GM23338 (cell line): ENCODE data around the gene CD7. TPM values are rescaled to one million over a fixed set of nuclear protein-coding genes. Genes with fewer than 3 reads are reported as not detected.

ENCODE experiments used
- ATAC-seq: fragments of 200-7000 bp; cut with Tn5 transposase; 3 replicates; pipeline ENCODE4 v1.9.1; 2020
- DNase-seq: peaks from one replicate; pipeline ENCODE4 v3.0.0-alpha.2; 2015; ENCODE audit warnings: low spot score
- H2AFZ ChIP-seq: fragments of 200-600 bp; sonication (generic); 2 replicates; pipeline ENCODE4 v1.8.0; 2016; ENCODE audit warnings: antibody characterized with exemption, mild to moderate bottlenecking, moderate library complexity
- H3F3A ChIP-seq: fragments of 200-600 bp; sonication (generic); replicated peaks from 2 replicates; pipeline ENCODE4 v1.8.0; 2017; ENCODE audit warnings: antibody characterized with exemption, mixed run types, low read depth
- H3K27ac ChIP-seq: fragments of 200-600 bp; sonication (generic); 2 replicates; pipeline ENCODE4 v1.6.1; 2016; ENCODE audit warnings: low read depth
- H3K27me3 ChIP-seq: fragments of 200-600 bp; sonication (generic); 2 replicates; pipeline ENCODE4 v1.8.0; 2016; ENCODE audit warnings: mild to moderate bottlenecking, mixed run types, moderate library complexity; ENCODE audit not compliant: insufficient read depth
- H3K36me3 ChIP-seq: fragments of 200-600 bp; sonication (generic); 2 replicates; pipeline ENCODE4 v1.8.0; 2016; ENCODE audit warnings: mild to moderate bottlenecking; ENCODE audit not compliant: insufficient read depth
- H3K4me1 ChIP-seq: fragments of 200-600 bp; sonication (generic); 2 replicates; pipeline ENCODE4 v1.8.0; 2016; ENCODE audit warnings: mild to moderate bottlenecking, moderate library complexity; ENCODE audit not compliant: insufficient read depth
- H3K4me2 ChIP-seq: fragments of 200-600 bp; sonication (generic); 2 replicates; pipeline ENCODE4 v1.7.1; 2017; ENCODE audit warnings: mixed run types
- H3K4me3 ChIP-seq: fragments of 200-600 bp; sonication (generic); 2 replicates; pipeline ENCODE4 v1.6.1; 2016; ENCODE audit warnings: mixed run types
- H3K79me2 ChIP-seq: fragments of 200-600 bp; sonication (generic); replicated peaks from 2 replicates; pipeline ENCODE4 v1.8.0; 2017; ENCODE audit warnings: mild to moderate bottlenecking; ENCODE audit not compliant: insufficient read depth
- H3K9me2 ChIP-seq: fragments of 200-600 bp; sonication (generic); 2 replicates; pipeline ENCODE4 v1.8.0; 2017; ENCODE audit not compliant: insufficient read depth
- H4K20me1 ChIP-seq: fragments of 200-600 bp; sonication (generic); replicated peaks from 2 replicates; pipeline ENCODE4 v1.8.0; 2017; ENCODE audit warnings: mild to moderate bottlenecking; ENCODE audit not compliant: insufficient read depth
- H3K27ac Mint-ChIP-seq: 2 replicates; pipeline ENCODE4 v1.8.0; 2020; ENCODE audit warnings: inconsistent platforms, mild to moderate bottlenecking, moderate library complexity, mixed read lengths
- H3K27me3 Mint-ChIP-seq: 3 replicates; pipeline ENCODE4 v1.8.0; 2022; ENCODE audit warnings: low read depth, mild to moderate bottlenecking, moderate library complexity, mixed read lengths, inconsistent platforms; ENCODE audit not compliant: insufficient read depth, poor library complexity
- H3K36me3 Mint-ChIP-seq: 3 replicates; pipeline ENCODE4 v1.8.0; 2021; ENCODE audit warnings: low read depth, mild to moderate bottlenecking, inconsistent platforms, moderate library complexity, mixed read lengths
- H3K4me1 Mint-ChIP-seq: 3 replicates; pipeline ENCODE4 v1.8.0; 2020; ENCODE audit warnings: mild to moderate bottlenecking, inconsistent platforms, mixed read lengths
- H3K4me3 Mint-ChIP-seq: 3 replicates; pipeline ENCODE4 v1.8.0; 2021; ENCODE audit warnings: moderate library complexity, mild to moderate bottlenecking, inconsistent platforms, mixed read lengths
- H3K9me3 Mint-ChIP-seq: 3 replicates; pipeline ENCODE4 v1.8.0; 2020; ENCODE audit warnings: moderate library complexity, mild to moderate bottlenecking, inconsistent platforms, mixed read lengths
- CREB1 ChIP-seq: fragments of 250-450 bp; sonication (Bioruptor Pico); IDR thresholded peaks from 2 replicates; pipeline ENCODE4 v1.5.0; 2020; ENCODE audit warnings: low read depth, mild to moderate bottlenecking, moderate library complexity
- EZH2 ChIP-seq: fragments of 200-600 bp; sonication (generic); IDR thresholded peaks from one replicate; pipeline ENCODE4 v1.8.0; 2017; ENCODE audit warnings: antibody characterized with exemption, mild to moderate bottlenecking, low read depth; ENCODE audit not compliant: unreplicated experiment
- EZH2phosphoT487 ChIP-seq: fragments of 200-600 bp; sonication (generic); IDR thresholded peaks from one replicate; pipeline ENCODE4 v1.8.1; 2018; ENCODE audit warnings: antibody characterized with exemption; ENCODE audit not compliant: unreplicated experiment
- JUNB ChIP-seq: IDR thresholded peaks from one replicate; pipeline ENCODE4 v1.6.1; 2016; ENCODE audit warnings: antibody characterized with exemption; ENCODE audit not compliant: unreplicated experiment
- ZNF114 ChIP-seq: fragments of 250-450 bp; sonication (Bioruptor Pico); IDR thresholded peaks from 2 replicates; pipeline ENCODE4 v1.5.0; 2020; ENCODE audit warnings: mild to moderate bottlenecking, moderate library complexity
- ZNF331 ChIP-seq: fragments of 250-450 bp; sonication (Bioruptor Pico); IDR thresholded peaks from 2 replicates; pipeline ENCODE4 v1.5.0; 2020; ENCODE audit warnings: low read depth, mild to moderate bottlenecking, moderate library complexity
- polyA plus RNA-seq: library from polyadenylated mRNA; unstranded; fragments of >200 nt; fragmentation: Nextera tagmentation; extraction: Ambion mirVana; gene quantifications from 2 replicates; pipeline ENCODE4 v1.2.1, GENCODE V29; 2016
- total RNA-seq: library from RNA; depleted of rRNA; stranded (reverse); fragments of >200 nt; shearing (Covaris generic); gene quantifications from 2 replicates; pipeline ENCODE4 v1.2.3, GENCODE V29; 2014
- TF ChIP-seq, protein P1 (sequence below): IDR thresholded peaks from one replicate; pipeline ENCODE4 v1.6.1; 2018; ENCODE audit warnings: antibody characterized with exemption; ENCODE audit not compliant: unreplicated experiment
- TF ChIP-seq, protein P2 (sequence below), 2 experiments: fragments of 200-600 bp in 1 of 2; sonication (generic) in 1 of 2; conservative IDR thresholded peaks; 2 replicates each; pipeline versions ENCODE4 v1.5.1 to v1.6.1; 2016 to 2017; ENCODE audit warnings: antibody characterized with exemption in 2 of 2, low read depth in 2 of 2, mild to moderate bottlenecking in 2 of 2, moderate library complexity in 1 of 2
- TF ChIP-seq, protein P3 (sequence below): fragments of 250-450 bp; sonication (Bioruptor Pico); IDR thresholded peaks from 2 replicates; pipeline ENCODE4 v1.5.0; 2020; ENCODE audit warnings: mild to moderate bottlenecking, moderate library complexity

The CD7 gene
- total and polyA plus RNA-seq, 2 experiments from 2014 or later = 0.42 to 0.44 TPM

GRCh38 chr17:82300228-82300627 is 17.2 kb downstream of the CD7 start (continued):
- TF ChIP-seq, protein P1, sequence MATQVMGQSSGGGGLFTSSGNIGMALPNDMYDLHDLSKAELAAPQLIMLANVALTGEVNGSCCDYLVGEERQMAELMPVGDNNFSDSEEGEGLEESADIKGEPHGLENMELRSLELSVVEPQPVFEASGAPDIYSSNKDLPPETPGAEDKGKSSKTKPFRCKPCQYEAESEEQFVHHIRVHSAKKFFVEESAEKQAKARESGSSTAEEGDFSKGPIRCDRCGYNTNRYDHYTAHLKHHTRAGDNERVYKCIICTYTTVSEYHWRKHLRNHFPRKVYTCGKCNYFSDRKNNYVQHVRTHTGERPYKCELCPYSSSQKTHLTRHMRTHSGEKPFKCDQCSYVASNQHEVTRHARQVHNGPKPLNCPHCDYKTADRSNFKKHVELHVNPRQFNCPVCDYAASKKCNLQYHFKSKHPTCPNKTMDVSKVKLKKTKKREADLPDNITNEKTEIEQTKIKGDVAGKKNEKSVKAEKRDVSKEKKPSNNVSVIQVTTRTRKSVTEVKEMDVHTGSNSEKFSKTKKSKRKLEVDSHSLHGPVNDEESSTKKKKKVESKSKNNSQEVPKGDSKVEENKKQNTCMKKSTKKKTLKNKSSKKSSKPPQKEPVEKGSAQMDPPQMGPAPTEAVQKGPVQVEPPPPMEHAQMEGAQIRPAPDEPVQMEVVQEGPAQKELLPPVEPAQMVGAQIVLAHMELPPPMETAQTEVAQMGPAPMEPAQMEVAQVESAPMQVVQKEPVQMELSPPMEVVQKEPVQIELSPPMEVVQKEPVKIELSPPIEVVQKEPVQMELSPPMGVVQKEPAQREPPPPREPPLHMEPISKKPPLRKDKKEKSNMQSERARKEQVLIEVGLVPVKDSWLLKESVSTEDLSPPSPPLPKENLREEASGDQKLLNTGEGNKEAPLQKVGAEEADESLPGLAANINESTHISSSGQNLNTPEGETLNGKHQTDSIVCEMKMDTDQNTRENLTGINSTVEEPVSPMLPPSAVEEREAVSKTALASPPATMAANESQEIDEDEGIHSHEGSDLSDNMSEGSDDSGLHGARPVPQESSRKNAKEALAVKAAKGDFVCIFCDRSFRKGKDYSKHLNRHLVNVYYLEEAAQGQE = no peak
- TF ChIP-seq EZH2 (no peak), EZH2phosphoT487 (no peak)
- TF ChIP-seq, protein P2, sequence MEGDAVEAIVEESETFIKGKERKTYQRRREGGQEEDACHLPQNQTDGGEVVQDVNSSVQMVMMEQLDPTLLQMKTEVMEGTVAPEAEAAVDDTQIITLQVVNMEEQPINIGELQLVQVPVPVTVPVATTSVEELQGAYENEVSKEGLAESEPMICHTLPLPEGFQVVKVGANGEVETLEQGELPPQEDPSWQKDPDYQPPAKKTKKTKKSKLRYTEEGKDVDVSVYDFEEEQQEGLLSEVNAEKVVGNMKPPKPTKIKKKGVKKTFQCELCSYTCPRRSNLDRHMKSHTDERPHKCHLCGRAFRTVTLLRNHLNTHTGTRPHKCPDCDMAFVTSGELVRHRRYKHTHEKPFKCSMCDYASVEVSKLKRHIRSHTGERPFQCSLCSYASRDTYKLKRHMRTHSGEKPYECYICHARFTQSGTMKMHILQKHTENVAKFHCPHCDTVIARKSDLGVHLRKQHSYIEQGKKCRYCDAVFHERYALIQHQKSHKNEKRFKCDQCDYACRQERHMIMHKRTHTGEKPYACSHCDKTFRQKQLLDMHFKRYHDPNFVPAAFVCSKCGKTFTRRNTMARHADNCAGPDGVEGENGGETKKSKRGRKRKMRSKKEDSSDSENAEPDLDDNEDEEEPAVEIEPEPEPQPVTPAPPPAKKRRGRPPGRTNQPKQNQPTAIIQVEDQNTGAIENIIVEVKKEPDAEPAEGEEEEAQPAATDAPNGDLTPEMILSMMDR (conservative IDR thresholded peaks at IDR 0.05; ENCODE audit: low read depth in 2 of 2) = no peak

GRCh38 chr17:82299452-82299851 is 18.0 kb downstream of the CD7 start:
- Mint-ChIP-seq H3K4me1 (peaks cover 20% of the 10 kb centered on the region), H3K27ac (no peak overlapping the region), H3K36me3 (no peaks in the 10 kb centered on the region; the same call in 2 of the 3 replicates), H3K4me3 (no peak overlapping the region), H3K27me3 (peaks cover 14% of the 10 kb centered on the region), H3K9me3 (no peaks in the 10 kb centered on the region)
- no peak overlapping the region for H3K4me2 ChIP-seq
- H2AFZ ChIP-seq = no peak overlapping the region
- H4K20me1 ChIP-seq = no peaks in the 10 kb centered on the region
- no peak overlapping the region for H3K27ac ChIP-seq
- DNase-seq (peak; percentile 55), ATAC-seq (peak; percentile 45)
- peaks cover 2% of the 10 kb centered on the region for H3F3A ChIP-seq
- H3K9me2 ChIP-seq = no peaks in the 10 kb centered on the region
- no peaks in the 10 kb centered on the region for H3K36me3 ChIP-seq
- H3K27me3 ChIP-seq = peaks cover 4% of the 10 kb centered on the region; the same call in 1 of the 2 replicates
- no peak overlapping the region for H3K4me3 ChIP-seq
- no peaks in the 10 kb centered on the region; the same call in 1 of the 2 replicates for H3K4me1 ChIP-seq
- H3K79me2 ChIP-seq = no peaks in the 10 kb centered on the region
- TF ChIP-seq CREB1 (CRISPR knock-in tag) (no peak), ZNF331 (CRISPR knock-in tag) (no peak), ZNF114 (CRISPR knock-in tag) (no peak), JUNB (no peak)
- TF ChIP-seq, protein P1 = no peak
- TF ChIP-seq, protein P3, sequence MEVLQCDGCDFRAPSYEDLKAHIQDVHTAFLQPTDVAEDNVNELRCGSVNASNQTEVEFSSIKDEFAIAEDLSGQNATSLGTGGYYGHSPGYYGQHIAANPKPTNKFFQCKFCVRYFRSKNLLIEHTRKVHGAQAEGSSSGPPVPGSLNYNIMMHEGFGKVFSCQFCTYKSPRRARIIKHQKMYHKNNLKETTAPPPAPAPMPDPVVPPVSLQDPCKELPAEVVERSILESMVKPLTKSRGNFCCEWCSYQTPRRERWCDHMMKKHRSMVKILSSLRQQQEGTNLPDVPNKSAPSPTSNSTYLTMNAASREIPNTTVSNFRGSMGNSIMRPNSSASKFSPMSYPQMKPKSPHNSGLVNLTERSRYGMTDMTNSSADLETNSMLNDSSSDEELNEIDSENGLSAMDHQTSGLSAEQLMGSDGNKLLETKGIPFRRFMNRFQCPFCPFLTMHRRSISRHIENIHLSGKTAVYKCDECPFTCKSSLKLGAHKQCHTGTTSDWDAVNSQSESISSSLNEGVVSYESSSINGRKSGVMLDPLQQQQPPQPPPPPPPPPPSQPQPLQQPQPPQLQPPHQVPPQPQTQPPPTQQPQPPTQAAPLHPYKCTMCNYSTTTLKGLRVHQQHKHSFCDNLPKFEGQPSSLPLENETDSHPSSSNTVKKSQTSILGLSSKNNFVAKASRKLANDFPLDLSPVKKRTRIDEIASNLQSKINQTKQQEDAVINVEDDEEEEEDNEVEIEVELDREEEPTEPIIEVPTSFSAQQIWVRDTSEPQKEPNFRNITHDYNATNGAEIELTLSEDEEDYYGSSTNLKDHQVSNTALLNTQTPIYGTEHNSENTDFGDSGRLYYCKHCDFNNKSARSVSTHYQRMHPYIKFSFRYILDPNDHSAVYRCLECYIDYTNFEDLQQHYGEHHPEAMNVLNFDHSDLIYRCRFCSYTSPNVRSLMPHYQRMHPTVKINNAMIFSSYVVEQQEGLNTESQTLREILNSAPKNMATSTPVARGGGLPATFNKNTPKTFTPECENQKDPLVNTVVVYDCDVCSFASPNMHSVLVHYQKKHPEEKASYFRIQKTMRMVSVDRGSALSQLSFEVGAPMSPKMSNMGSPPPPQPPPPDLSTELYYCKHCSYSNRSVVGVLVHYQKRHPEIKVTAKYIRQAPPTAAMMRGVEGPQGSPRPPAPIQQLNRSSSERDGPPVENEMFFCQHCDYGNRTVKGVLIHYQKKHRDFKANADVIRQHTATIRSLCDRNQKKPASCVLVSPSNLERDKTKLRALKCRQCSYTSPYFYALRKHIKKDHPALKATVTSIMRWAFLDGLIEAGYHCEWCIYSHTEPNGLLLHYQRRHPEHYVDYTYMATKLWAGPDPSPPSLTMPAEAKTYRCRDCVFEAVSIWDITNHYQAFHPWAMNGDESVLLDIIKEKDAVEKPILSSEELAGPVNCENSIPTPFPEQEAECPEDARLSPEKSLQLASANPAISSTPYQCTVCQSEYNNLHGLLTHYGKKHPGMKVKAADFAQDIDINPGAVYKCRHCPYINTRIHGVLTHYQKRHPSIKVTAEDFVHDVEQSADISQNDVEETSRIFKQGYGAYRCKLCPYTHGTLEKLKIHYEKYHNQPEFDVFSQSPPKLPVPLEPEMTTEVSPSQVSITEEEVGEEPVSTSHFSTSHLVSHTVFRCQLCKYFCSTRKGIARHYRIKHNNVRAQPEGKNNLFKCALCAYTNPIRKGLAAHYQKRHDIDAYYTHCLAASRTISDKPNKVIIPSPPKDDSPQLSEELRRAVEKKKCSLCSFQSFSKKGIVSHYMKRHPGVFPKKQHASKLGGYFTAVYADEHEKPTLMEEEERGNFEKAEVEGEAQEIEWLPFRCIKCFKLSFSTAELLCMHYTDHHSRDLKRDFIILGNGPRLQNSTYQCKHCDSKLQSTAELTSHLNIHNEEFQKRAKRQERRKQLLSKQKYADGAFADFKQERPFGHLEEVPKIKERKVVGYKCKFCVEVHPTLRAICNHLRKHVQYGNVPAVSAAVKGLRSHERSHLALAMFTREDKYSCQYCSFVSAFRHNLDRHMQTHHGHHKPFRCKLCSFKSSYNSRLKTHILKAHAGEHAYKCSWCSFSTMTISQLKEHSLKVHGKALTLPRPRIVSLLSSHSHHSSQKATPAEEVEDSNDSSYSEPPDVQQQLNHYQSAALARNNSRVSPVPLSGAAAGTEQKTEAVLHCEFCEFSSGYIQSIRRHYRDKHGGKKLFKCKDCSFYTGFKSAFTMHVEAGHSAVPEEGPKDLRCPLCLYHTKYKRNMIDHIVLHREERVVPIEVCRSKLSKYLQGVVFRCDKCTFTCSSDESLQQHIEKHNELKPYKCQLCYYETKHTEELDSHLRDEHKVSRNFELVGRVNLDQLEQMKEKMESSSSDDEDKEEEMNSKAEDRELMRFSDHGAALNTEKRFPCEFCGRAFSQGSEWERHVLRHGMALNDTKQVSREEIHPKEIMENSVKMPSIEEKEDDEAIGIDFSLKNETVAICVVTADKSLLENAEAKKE (CRISPR knock-in tag) = no peak
